ENCODE results near the gene AGO1.

DNA sequence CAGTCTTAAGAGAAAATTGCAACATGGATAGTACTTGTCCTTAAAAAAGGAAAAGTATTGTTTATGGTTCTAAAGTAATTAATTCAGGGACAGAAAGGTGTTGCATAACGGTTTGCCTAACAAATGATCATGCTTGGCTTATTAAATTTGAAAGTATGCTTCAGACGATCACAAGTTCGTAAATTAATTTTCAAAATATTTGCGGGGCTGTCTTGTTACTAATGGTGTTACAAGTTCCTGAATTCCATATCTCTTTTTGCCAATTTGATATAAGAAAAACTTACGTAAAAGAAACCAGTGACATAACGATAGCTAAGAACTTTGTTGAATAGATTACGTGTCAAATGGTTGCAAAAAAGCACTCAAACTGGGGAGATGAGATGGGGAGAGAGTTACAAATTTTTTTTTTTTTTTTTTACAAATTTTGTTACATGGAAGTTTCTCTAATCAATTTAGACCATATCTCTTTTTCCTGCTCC lies 49.2 kb downstream of the AGO1 start:
- no peak for TF ChIP-seq POLR2AphosphoS5 (IDR thresholded peaks at IDR 0.05; ENCODE audit: low read depth, low read length)
- TF ChIP-seq SPI1 (IDR thresholded peaks at IDR 0.05; ENCODE audit: low read depth, low read length), result no peak
- TF ChIP-seq POLR2A (IDR thresholded peaks at IDR 0.05; ENCODE audit: low read depth, low read length), result no peak
- TF ChIP-seq POU2F2 (IDR thresholded peaks at IDR 0.05; ENCODE audit: low read depth, low read length), result no peak
- no peak for TF ChIP-seq TAF1 (IDR thresholded peaks at IDR 0.05; ENCODE audit: low read depth, low read length)
- TF ChIP-seq PAX5 (IDR thresholded peaks at IDR 0.05; ENCODE audit: insufficient read depth, low read length, severe bottlenecking), result no peak
